Urinary bladder (tissue), 4 donors: Measurements from ENCODE around the gene CALR. TPM values are rescaled to one million over a fixed set of nuclear protein-coding genes. Genes with fewer than 3 reads are reported as not detected.
"Not testable (repeated sequence)": the region's sequence is repeated elsewhere in the genome, so short reads cannot be mapped to it uniquely, and the experiment has no call there.

Source experiments
- DNase-seq: peaks from one replicate; pipeline ENCODE4 v3.0.0-alpha.2; 2015; ENCODE audit errors: extremely low spot score
- H3K27ac ChIP-seq: one replicate; pipeline ENCODE4 v1.5.1; 2013; ENCODE audit warnings: low read depth, mild to moderate bottlenecking, moderate library complexity
- H3K36me3 ChIP-seq: one replicate; pipeline ENCODE4 v1.6.1; 2013; ENCODE audit warnings: mild to moderate bottlenecking, moderate library complexity; ENCODE audit not compliant: insufficient read depth
- H3K4me1 ChIP-seq: one replicate; pipeline ENCODE4 v1.6.1; 2013; ENCODE audit warnings: mild to moderate bottlenecking, moderate library complexity; ENCODE audit not compliant: insufficient read depth
- H3K4me3 ChIP-seq: one replicate; pipeline ENCODE4 v1.5.1; 2013; ENCODE audit warnings: low read depth, low read length
- WGBS: extraction: QIAGEN DNeasy Blood & Tissue Kit; methylation state at CpG from one replicate; pipeline ENCODE4 v1.1.7; 2013; 5-methylcytosine and 5-hydroxymethylcytosine counted together
- polyA plus RNA-seq: library from polyadenylated mRNA; stranded (reverse); fragments of 200-250 nt; gene quantifications from one replicate; pipeline ENCODE4 v1.2.3, GENCODE V29; 2013
- total RNA-seq: library from RNA; depleted of rRNA; stranded (reverse); fragments of >200 nt; gene quantifications from one replicate; pipeline ENCODE4 v1.2.3, GENCODE V29; 2014
- donor health status: healthy with polysubstance abuse.
- donor health status: healthy.

CALR gene
- total and polyA plus RNA-seq, 2 donors: 350 to 366 TPM

DNA sequence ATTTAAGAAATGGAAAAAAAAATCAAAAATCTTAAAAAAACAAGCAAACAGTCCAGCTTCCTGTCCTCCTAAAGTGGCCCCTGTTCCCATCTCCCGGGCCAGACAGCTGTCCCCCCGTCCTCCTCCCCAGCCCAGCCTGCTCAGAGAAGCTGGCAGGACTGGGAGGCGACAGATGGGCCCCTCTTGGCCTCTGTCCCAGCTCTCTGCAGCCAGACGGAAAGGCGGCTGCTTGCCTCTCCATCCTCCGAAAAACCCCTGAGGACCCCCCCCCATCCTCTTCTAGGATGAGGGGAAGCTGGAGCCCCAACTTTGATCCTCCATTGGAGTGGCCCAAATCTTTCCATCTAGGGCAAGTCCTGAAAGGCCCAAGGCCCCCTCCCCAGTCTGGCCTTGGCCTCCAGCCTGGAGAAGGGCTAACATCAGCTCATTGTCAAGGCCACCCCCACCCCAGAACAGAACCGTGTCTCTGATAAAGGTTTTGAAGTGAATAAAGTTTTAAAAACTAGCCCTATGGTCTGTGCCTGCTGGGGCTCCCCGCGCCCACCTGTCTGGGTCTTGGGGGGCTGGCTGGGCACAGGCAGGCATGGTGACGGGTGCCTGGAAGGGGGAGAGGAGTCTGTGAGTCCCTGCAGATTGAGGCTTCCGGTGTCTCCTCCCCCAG, 14.9 kb downstream of the CALR start:
- 30% methylated on average over 11 of the region's 11 CpGs for WGBS
- Histone ChIP-seq H3K36me3 (peaks cover 6% of the 10 kb centered on the region), H3K27ac (no peak overlapping the region), H3K4me1 (no peaks in the 10 kb centered on the region), H3K4me3 (no peak overlapping the region)
- no peak for DNase-seq

DNA sequence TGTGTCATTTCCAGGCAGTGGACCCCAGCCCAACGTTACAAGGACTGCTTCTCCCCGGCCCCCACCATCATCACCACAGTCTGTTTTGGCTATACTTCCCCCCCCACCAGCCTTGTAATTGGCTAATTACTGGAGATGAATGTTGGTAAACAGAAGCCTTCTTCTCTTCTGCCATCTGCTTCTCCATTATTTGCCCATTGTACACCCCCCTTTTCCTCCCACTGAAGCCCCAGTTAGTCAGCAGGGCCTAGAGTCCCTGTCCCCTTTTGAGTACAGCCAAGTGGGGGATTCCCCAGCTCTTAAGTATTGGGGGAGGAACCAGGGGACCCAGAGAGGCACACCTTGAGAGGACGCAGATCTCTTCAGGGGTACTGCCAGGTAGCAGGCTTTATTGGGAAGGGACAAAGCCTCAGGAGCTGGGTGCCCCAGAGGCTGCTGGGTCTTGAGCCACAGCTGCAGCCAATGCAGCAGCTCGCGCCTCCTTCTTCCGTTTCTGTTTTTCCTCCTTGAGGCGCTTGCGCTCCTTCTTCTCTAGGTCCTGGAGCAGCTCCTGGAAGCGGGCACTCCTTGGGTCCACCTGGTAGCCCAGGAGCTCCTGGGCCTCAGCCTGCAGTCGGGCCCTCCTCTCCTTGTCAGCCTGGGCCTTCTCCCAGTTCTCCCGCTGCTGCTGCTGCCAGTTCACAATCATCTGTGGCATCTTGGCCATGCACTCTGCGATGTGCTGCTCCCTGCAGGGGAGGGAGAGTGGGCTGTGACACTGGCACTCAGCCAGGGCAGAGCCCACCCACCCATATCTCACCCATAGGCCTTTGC, 15.6 kb downstream of the CALR start:
- Histone ChIP-seq H3K36me3 (peaks cover 6% of the 10 kb centered on the region), H3K4me3 (no peak overlapping the region), H3K27ac (no peak overlapping the region), H3K4me1 (no peaks in the 10 kb centered on the region)
- WGBS: 55% methylated on average over 12 of the region's 12 CpGs
- DNase-seq: no peak

DNA sequence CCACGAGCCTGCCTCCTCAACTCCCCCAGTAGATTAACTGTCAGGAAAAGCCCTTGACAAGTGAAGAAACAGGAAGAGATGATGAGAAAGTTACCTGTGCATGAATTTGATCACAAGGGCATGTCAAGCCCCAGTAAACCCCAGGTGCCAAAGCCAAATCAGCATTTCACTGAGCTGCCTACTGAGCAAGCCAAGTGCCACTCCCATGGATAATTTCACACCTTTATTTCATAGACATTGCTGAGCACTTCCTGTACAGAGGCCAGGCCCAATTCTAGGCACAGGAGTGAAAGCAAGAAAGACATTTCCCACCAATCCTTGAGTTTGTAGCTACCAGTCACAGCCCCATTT, 16.2 kb downstream of the CALR start:
- Histone ChIP-seq H3K27ac (no peak overlapping the region), H3K4me1 (no peaks in the 10 kb centered on the region), H3K36me3 (peaks cover 6% of the 10 kb centered on the region), H3K4me3 (no peak overlapping the region)
- 28% methylated on average over 1 of the region's 1 CpG for WGBS
- no peak for DNase-seq

DNA sequence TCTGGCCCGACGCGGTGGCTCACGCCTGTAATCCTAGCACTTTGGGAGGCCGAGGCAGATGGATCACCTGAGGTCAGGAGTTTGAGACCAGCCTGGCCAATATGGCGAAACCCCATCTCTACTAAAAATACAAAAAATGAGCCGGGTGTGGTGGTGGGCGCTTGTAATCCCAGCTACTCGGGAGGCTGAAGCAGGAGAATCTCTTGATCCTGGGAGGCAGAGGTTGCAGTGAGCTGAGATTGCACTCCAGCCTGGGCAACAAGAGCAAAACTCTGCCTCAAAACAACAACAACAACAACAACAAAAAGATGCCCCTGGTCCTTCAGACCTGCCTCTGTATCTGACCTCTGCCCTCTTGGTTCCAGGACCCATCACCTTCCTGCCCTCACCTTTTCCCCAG, 17.2 kb downstream of the CALR start:
- H3K4me1 ChIP-seq, H3K27ac ChIP-seq, H3K4me3 ChIP-seq, DNase-seq, H3K36me3 ChIP-seq: not testable (repeated sequence)
- WGBS: 89% methylated on average over 9 of the region's 9 CpGs

DNA sequence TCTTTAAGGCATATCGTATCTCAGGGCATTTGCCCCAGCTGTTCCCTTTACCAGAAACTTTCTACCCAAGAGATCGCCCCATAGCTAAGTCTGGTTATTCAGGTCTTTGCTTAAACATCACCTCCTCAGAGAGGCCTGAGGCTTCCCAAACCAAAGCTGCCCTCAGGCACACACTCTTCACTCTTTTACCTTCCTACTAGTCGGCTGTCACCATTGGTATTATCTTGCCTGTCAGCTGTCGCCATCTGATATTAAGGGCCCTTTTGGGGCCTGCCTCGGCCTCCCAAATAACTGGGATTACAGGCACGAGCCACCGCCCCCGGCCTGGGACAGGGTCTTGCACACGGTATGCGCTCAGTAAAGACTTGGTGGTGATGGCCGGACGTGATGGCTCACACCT, 17.6 kb downstream of the CALR start:
- Histone ChIP-seq H3K4me3 (peak overlapping the region; percentile 88), H3K27ac (no peak overlapping the region), H3K36me3 (peaks cover 4% of the 10 kb centered on the region), H3K4me1 (no peaks in the 10 kb centered on the region)
- 59% methylated on average over 12 of the region's 12 CpGs for WGBS
- no peak for DNase-seq

DNA sequence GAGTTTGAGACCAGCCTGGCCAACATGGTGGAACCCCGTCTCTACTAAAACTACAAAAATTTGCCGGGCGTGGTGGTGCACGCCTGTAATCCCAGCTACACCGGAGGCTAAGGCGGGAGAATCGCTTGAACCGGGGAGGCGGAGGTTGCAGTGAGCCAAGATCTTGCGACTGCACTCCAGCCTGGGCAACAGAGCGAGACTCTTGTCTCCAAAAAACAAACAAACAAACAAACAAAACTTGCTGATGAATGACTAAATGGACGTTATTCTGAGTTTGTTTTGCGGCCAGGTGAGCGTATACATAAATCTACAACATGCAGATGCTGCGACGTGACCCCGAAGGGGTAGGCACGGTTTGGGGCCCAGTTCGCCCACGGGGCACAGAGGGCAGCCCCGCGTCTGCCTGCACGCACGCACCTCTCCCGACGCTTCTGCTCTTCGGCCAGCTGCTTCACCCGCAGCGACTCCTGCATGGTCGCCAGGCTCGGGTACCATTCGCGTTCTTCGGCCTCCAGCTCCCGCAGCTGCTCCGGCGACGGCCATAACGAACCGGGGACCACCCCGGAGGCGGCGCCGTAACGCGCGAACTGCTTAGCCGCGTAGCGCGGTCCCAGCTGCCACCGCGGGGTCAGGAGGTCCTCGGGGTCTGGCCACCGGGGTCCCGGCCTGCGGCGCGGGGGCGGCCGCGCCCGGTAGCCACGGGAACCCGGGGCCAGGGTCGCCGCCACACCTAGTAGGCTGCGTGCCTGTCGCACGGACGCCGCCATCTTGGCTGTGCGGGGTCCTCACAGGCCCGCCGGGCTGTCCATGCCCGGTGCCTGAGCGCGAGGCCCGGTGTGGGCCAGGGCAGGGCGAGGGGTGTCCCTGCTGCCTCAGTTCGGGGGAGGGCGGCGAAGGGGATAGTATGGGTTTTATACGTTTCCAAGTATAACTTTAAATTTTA, 18.3 kb downstream of the CALR start, which contains the start of gene GADD45GIP1:
GADD45GIP1 (minus strand) TSS at position 778 of the 943 bp plus-strand sequence; CDS start at position 767, 11 bp downstream.
- no peak for DNase-seq
- 3% methylated on average over 84 of the region's 84 CpGs for WGBS

DNA sequence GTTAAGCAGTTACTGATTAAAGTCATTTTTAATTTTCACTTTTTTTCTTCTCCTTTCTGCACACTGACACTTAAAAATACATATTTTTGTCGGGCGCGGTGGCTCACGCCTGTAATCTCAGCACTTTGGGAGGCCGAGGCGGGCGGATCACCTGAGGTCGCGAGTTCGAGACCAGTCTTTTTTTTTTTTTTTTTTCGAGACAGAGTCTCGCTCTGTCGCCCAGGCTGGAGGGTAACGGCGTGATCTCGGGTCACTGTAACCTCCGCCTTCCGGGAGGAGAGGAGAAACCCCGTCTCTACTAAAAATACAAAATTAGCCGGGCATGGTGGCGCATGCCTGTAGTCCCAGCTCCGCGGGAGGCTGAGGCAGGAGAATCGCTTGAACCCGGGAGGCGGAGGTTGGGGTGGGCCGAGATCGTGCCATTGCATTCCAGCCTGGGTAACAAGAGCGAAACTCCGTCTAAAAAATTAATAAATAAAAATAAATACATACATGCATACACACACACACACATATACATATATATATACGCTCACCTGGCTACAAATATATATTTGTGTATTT, 19.1 kb downstream of the CALR start:
- not testable (repeated sequence) for DNase-seq, H3K4me1 ChIP-seq, H3K36me3 ChIP-seq
- WGBS: 28% methylated on average over 31 of the region's 31 CpGs
- Histone ChIP-seq H3K27ac (peak overlapping the region; percentile 93), H3K4me3 (peak overlapping the region; percentile 88)

More for the DNA sequence above, 18.3 kb downstream of the CALR start, which contains the start of gene GADD45GIP1:
- H3K36me3 ChIP-seq: peaks cover 4% of the 10 kb centered on the region
- H3K4me1 ChIP-seq: no peaks in the 10 kb centered on the region
- H3K27ac ChIP-seq: peak within 1 kb of the TSS; percentile 93
- peak within 1 kb of the TSS; percentile 88 for H3K4me3 ChIP-seq

DNA sequence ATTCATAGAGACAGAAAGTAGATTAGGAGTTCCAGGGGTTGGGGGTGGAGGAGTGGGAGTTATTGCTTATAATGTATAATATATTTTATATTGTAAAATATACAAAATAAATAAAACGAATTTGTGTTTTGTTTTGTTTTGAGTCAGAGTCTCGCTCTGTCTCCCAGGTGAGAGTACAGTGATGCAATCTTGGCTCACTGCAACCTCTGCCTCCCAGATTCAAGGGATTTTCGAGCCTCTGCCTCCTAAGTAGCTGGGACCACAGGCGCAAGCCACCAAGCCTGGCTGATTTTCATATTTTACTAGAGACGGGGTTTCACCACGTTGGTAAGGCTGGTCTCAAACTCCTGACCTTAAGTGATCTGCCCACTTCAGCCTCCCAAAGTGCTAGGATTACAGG, 21.1 kb downstream of the CALR start:
- no peak overlapping the region for H3K4me3 ChIP-seq
- no peaks in the 10 kb centered on the region for H3K36me3 ChIP-seq
- 75% methylated on average over 6 of the region's 6 CpGs for WGBS
- no peak overlapping the region for H3K27ac ChIP-seq
- H3K4me1 ChIP-seq: no peaks in the 10 kb centered on the region
- no peak for DNase-seq

DNA sequence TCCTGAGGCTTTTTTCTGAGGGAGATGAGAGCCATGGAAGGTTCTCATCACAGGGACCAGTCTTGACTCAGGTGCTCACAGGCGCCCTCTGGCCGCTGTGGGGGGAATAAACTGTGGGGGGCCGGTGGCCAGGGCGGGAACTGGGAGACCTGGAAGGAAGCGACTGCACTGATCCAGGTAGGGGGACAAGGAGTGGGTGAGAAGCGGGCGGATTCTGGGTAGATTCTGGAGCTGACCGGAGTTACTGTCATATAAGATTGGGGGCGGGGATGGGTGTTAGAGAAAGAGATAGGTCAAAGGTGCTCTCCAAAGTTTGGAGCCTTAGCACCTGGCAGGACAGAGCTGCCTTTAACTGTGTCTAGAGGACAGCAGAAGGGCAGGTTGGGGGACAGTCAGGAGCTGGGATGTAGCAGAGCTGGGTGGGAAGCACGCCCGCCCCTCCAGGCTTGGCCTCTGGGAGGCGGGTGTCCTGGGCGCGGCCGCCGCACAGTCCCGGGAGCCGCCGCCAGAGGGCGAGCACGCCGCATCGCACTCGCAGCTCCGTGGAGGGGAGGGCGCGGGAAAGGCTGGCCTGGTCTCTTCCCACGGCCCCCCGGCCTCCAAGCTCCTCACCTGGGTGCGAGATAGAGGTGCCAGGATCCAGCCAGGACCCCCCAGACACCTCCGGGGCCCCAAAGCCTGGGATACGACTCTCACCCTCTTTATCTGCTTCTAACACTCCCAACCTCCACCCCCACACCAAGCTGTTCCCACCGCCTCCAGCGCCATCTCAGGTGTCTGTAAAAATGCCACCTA, 26.8 kb downstream of the CALR start:
- H3K4me1 ChIP-seq: no peaks in the 10 kb centered on the region
- H3K4me3 ChIP-seq: peak overlapping the region; percentile 13
- WGBS: under 1% methylated on average over 34 of the region's 34 CpGs
- no peak overlapping the region for H3K27ac ChIP-seq
- no peaks in the 10 kb centered on the region for H3K36me3 ChIP-seq
- DNase-seq: no peak

DNA sequence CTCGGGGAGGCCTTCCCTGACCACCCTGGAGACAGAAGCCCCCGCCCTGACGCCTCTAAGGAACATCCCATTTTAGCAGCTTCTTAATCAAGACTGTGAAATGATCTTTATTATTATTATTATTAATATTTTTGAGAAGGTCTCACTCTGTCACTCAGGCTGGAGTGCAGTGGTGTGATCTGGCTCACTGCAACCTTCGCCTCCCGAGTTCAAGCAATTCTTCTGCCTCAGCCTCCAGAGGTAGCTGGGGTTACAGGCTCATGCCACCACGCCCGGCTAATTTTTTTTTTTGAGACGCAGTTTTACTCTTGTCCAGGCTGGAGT, 27.4 kb downstream of the CALR start:
- DNase-seq: no peak
- Histone ChIP-seq H3K4me3 (no peak overlapping the region), H3K4me1 (no peaks in the 10 kb centered on the region), H3K36me3 (no peaks in the 10 kb centered on the region), H3K27ac (no peak overlapping the region)
- WGBS: 48% methylated on average over 8 of the region's 8 CpGs

DNA sequence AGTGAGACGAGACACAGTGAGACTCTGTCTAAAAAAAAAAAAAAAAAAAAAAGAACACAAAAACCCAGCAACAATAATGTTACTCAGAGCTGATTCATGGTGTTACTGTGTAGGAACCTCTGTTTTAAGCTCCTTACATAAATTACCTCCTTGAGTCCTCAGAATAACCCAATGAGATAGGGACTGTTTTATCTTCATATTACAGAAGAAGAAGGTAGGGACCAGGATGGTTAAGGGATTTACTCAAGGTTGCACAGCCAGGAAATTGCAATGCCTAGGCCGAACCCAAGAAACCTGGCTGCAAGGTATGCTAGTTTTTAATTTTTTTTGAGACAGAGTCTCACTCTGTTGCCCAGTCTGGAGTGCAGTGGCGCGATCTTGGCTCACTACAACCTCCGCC, 29.5 kb downstream of the CALR start:
- WGBS: 94% methylated on average over 5 of the region's 5 CpGs
- no peak for DNase-seq
- no peaks in the 10 kb centered on the region for H3K4me1 ChIP-seq
- H3K4me3 ChIP-seq: no peak overlapping the region
- H3K27ac ChIP-seq: no peak overlapping the region
- H3K36me3 ChIP-seq: no peaks in the 10 kb centered on the region

DNA sequence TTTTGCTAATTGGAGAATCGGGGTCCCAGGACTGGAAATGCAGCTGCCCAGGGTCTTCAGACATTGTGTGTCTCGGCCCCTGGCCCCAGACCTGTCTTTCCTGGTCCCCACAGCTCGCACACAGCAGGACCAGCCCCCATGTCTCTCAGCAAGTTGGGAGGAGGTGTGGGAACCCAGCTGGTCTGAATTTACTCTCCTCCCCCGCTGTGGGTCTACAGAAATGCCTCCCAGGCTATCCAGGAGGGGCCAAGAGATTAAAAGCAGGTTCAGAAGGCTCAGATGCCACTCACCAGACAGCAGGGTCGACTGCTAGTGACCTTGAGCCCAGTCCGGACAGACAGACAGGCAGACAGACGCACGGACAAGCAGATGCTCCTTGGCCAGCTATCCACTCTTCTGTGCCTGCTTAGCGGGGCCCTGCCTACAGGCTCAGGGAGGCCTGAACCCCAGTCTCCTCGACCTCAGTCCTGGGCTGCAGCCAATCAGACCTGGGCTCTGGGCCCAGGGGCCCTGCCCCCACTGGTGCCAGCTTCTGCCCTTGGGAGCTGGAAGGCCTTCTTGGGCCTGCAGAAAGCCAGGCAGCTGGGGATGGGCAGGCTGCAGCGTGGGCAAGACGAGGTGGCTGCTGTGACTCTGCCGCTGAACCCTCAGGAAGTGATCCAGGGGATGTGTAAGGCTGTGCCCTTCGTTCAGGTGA, 31.0 kb downstream of the CALR start, which contains the start of gene DAND5:
DAND5 (plus strand) TSS at position 285 of the 697 bp plus-strand sequence; CDS start at position 370, 85 bp downstream.
- no peak for DNase-seq
- Histone ChIP-seq H3K4me1 (no peaks in the 10 kb centered on the region), H3K4me3 (no peak within 1 kb of the TSS), H3K27ac (no peak within 1 kb of the TSS), H3K36me3 (no peaks in the 10 kb centered on the region)
- 45% methylated on average over 14 of the region's 14 CpGs for WGBS
